ENCODE data around the gene SLC5A6. TPM values are rescaled to one million over a fixed set of nuclear protein-coding genes. Genes with fewer than 3 reads are reported as not detected.

The SLC5A6 gene
- total RNA-seq, 1 experiment from 2014 or later: 122 TPM

DNA sequence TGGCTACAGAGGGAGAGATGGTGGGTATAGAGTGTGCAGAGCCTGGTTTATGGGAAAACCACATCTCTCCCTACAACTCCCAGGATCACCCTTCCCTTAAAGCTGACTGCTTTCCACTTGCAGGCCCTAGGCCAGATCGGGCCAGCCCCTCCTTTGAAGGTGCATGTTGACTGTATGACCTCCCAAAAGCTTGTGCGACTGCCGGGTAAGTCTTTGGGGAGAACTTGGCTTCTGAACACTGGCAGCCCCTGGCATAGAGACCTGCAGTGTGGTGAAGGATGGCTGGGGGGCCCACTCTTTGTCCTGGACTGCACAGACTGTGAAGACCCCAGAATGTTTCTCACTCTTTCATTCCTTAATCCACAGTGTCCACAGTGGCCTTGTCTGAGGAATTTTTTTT is 24.6 kb upstream of the SLC5A6 start:
- H3K4ac ChIP-seq (ENCODE audit: low read depth, low read length): no peak overlapping the region
- H2BK15ac ChIP-seq (ENCODE audit: low read depth, low read length): no peak overlapping the region
- H4K8ac ChIP-seq (replicated peaks; ENCODE audit: insufficient read length, low read depth, low read length): no peak overlapping the region
- no peak overlapping the region for H4K91ac ChIP-seq (ENCODE audit: insufficient read length, low read depth, low read length)
- no peak overlapping the region for H2AFZ ChIP-seq (ENCODE audit: low read length)
- no peak overlapping the region for H2BK12ac ChIP-seq (ENCODE audit: insufficient read length, low read depth, low read length)
- no peak overlapping the region for H3K27ac ChIP-seq (ENCODE audit: insufficient read length, low read depth, low read length)
- no peaks in the 10 kb centered on the region for H3K4me1 ChIP-seq (ENCODE audit: insufficient read depth, low read length)
- no peak overlapping the region for H2BK120ac ChIP-seq (ENCODE audit: low read depth, low read length, poor library complexity, severe bottlenecking)
- H3T11ph ChIP-seq (ENCODE audit: low read length): no peak overlapping the region
- H3K4me2 ChIP-seq (ENCODE audit: insufficient read depth, insufficient read length, low read length): no peak overlapping the region
- no peak overlapping the region for H3K14ac ChIP-seq (ENCODE audit: insufficient read depth, low read length)
- H3K23me2 ChIP-seq (ENCODE audit: insufficient read length, low read depth, low read length, poor library complexity, severe bottlenecking): no peaks in the 10 kb centered on the region
- no peak overlapping the region for H3K56ac ChIP-seq (ENCODE audit: insufficient read length, low read depth, low read length)
- H3K9me3 ChIP-seq (ENCODE audit: control insufficient read depth, low read depth, low read length): no peaks in the 10 kb centered on the region
- no peak overlapping the region for H3K9ac ChIP-seq (ENCODE audit: extremely low read depth, insufficient read length, low read length)
- H3K18ac ChIP-seq (ENCODE audit: insufficient read length, low read depth, low read length): no peak overlapping the region
- Mint-ChIP-seq H3K4me3 (no peak overlapping the region), H3K9me3 (no peaks in the 10 kb centered on the region), H3K27ac (no peak overlapping the region; a peak in 1 of 7 replicates), H3K27me3 (ENCODE audit: low read depth) (no peaks in the 10 kb centered on the region), H3K4me1 (no peaks in the 10 kb centered on the region), H3K36me3 (ENCODE audit: insufficient read depth in 1 of 3, low read depth in 3 of 3) (peaks cover 70 to 100% (median 99%) of the 10 kb centered on the region in 3 experiments)
- H2BK20ac ChIP-seq (ENCODE audit: low read depth, low read length, poor library complexity, severe bottlenecking): no peak overlapping the region
- DNase-seq: no peak
- no peaks in the 10 kb centered on the region for H3K27me3 ChIP-seq (ENCODE audit: insufficient read depth, low read length)
- no peak overlapping the region for H4K5ac ChIP-seq (ENCODE audit: insufficient read length, low read depth, low read length)
- H2AK5ac ChIP-seq (ENCODE audit: insufficient read length, low read length): no peak overlapping the region
- WGBS (ENCODE audit: extremely low coverage, insufficient read length, low lambda C conversion rate): no CpG with 5 or more reads among the region's 3 CpGs
- H2BK5ac ChIP-seq (ENCODE audit: insufficient read length, low read length): no peak overlapping the region
- TF ChIP-seq, protein P1, sequence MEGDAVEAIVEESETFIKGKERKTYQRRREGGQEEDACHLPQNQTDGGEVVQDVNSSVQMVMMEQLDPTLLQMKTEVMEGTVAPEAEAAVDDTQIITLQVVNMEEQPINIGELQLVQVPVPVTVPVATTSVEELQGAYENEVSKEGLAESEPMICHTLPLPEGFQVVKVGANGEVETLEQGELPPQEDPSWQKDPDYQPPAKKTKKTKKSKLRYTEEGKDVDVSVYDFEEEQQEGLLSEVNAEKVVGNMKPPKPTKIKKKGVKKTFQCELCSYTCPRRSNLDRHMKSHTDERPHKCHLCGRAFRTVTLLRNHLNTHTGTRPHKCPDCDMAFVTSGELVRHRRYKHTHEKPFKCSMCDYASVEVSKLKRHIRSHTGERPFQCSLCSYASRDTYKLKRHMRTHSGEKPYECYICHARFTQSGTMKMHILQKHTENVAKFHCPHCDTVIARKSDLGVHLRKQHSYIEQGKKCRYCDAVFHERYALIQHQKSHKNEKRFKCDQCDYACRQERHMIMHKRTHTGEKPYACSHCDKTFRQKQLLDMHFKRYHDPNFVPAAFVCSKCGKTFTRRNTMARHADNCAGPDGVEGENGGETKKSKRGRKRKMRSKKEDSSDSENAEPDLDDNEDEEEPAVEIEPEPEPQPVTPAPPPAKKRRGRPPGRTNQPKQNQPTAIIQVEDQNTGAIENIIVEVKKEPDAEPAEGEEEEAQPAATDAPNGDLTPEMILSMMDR (conservative IDR thresholded peaks at IDR 0.05): no peak
- no peaks in the 10 kb centered on the region for H3K79me2 ChIP-seq (ENCODE audit: insufficient read depth, low read length)
- H3K79me1 ChIP-seq (ENCODE audit: insufficient read depth, low read depth, low read length, poor library complexity, severe bottlenecking): no peaks in the 10 kb centered on the region
- H3K23ac ChIP-seq (ENCODE audit: insufficient read length, low read depth, low read length): no peak overlapping the region
- H4K20me1 ChIP-seq (ENCODE audit: control insufficient read depth, insufficient read depth, insufficient read length): peaks cover 2% of the 10 kb centered on the region
